Measurements from ENCODE around the gene PSMF1. TPM values are rescaled to one million over a fixed set of nuclear protein-coding genes. Genes with fewer than 3 reads are reported as not detected.

Gene PSMF1
- total and polyA plus RNA-seq, 9 donors: 33.4 to 163 (median 127) TPM

DNA sequence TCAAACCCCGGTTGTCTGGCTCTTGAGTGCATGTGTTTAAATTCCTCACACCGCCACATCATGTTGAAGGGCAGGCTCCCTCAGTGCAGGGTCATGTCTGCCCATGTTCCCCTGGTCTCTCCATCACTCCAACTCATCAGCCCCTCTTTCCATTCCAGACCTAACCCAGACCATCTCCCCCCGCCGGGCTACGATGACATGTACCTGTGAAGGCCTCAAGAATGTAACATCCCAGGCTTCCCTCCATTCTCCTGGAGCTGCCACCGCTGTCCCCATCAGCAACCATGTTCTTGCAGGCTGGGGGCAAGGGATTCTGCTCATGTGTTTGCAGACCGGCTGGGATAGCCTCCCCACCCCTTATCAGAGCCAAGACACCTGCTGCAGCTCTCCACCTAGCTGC is 46.5 kb downstream of the PSMF1 start:
- Histone ChIP-seq H3K4me1 (ENCODE audit: insufficient read depth) (no peaks in the 10 kb centered on the region), H3K9me3 (no peaks in the 10 kb centered on the region), H3K36me3 (no peaks in the 10 kb centered on the region), H3K27ac (no peak overlapping the region), H3K4me3 (no peak overlapping the region), H3K27me3 (no peaks in the 10 kb centered on the region)
- WGBS, 3 donors: 86 to 94% (median 88%) methylated on average over 7 of the region's 7 CpGs
- DNase-seq: no peak
- TF ChIP-seq EP300 (IDR thresholded peaks at IDR 0.05): no peak
- TF ChIP-seq, protein P1, sequence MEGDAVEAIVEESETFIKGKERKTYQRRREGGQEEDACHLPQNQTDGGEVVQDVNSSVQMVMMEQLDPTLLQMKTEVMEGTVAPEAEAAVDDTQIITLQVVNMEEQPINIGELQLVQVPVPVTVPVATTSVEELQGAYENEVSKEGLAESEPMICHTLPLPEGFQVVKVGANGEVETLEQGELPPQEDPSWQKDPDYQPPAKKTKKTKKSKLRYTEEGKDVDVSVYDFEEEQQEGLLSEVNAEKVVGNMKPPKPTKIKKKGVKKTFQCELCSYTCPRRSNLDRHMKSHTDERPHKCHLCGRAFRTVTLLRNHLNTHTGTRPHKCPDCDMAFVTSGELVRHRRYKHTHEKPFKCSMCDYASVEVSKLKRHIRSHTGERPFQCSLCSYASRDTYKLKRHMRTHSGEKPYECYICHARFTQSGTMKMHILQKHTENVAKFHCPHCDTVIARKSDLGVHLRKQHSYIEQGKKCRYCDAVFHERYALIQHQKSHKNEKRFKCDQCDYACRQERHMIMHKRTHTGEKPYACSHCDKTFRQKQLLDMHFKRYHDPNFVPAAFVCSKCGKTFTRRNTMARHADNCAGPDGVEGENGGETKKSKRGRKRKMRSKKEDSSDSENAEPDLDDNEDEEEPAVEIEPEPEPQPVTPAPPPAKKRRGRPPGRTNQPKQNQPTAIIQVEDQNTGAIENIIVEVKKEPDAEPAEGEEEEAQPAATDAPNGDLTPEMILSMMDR (IDR thresholded peaks at IDR 0.05): no peak
- no peak for TF ChIP-seq POLR2A (IDR thresholded peaks at IDR 0.05)
- intact Hi-C loops (cut with DNase I): loop anchor here in 1 of 4 donors (5.0 kb wide), 1 partner anchor 77 kb away; no protein-coding TSS in a partner anchor

DNA sequence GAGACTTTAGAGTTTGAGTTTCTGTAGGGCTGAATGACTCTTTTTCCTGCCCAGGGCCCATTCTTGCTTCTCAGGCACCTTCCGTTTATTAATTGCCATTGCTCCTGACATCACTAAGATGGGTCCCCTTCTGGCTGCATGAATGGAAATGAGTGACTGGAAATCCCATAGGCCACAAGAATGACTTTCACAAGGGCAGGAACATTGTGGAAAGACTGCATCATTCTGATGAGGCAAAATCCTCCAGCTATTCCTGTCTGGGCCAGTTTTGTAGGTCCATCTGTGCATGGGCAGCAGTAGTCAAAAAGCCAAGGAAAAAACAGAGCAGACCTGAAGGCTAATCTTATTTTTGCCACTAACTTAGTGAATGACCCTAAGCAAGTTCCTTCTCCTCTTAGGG is 47.1 kb downstream of the PSMF1 start:
- H3K4me1 ChIP-seq (ENCODE audit: insufficient read depth): no peaks in the 10 kb centered on the region
- no peaks in the 10 kb centered on the region for H3K36me3 ChIP-seq
- H3K9me3 ChIP-seq: no peaks in the 10 kb centered on the region
- H3K27ac ChIP-seq: no peak overlapping the region
- 88 to 95% (median 94%) methylated on average over 1 of the region's 1 CpG for WGBS, 3 donors
- no peaks in the 10 kb centered on the region for H3K27me3 ChIP-seq
- TF ChIP-seq, protein P1 (IDR thresholded peaks at IDR 0.05): no peak
- no peak for TF ChIP-seq POLR2A (IDR thresholded peaks at IDR 0.05)
- no peak for TF ChIP-seq EP300 (IDR thresholded peaks at IDR 0.05)
- intact Hi-C loops (cut with DNase I): no loop called here
- no peak overlapping the region for H3K4me3 ChIP-seq
- DNase-seq: no peak

DNA sequence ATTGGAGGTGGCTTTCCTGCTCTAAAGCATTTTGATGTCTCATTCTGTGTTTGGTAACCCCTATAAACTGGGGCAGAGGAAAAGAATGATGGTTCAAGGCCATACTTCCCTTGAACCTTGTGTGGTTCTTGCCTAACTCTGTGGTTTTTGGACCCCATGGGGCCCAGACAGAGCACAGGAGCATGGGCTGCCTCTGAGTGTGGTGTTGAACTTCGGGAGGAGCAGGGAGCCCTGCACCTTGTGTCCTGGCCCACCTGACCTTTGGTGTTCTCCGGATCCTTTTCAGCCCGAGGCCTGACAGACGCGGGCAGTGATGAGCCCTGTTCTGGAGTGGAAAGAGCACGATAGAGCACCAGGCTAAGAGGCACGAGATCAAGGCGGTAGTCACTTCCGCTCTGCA is 47.5 kb downstream of the PSMF1 start:
- no peak overlapping the region for H3K4me3 ChIP-seq
- intact Hi-C loops (cut with DNase I): no loop called here
- no peaks in the 10 kb centered on the region for H3K27me3 ChIP-seq
- no peaks in the 10 kb centered on the region for H3K9me3 ChIP-seq
- DNase-seq: no peak
- H3K27ac ChIP-seq: no peak overlapping the region
- TF ChIP-seq POLR2A (IDR thresholded peaks at IDR 0.05): no peak
- no peak for TF ChIP-seq EP300 (IDR thresholded peaks at IDR 0.05)
- TF ChIP-seq, protein P1 (IDR thresholded peaks at IDR 0.05): no peak
- no peaks in the 10 kb centered on the region for H3K4me1 ChIP-seq (ENCODE audit: insufficient read depth)
- H3K36me3 ChIP-seq: no peaks in the 10 kb centered on the region
- WGBS, 3 donors: 95 to 96% (median 95%) methylated on average over 9 of the region's 9 CpGs

DNA sequence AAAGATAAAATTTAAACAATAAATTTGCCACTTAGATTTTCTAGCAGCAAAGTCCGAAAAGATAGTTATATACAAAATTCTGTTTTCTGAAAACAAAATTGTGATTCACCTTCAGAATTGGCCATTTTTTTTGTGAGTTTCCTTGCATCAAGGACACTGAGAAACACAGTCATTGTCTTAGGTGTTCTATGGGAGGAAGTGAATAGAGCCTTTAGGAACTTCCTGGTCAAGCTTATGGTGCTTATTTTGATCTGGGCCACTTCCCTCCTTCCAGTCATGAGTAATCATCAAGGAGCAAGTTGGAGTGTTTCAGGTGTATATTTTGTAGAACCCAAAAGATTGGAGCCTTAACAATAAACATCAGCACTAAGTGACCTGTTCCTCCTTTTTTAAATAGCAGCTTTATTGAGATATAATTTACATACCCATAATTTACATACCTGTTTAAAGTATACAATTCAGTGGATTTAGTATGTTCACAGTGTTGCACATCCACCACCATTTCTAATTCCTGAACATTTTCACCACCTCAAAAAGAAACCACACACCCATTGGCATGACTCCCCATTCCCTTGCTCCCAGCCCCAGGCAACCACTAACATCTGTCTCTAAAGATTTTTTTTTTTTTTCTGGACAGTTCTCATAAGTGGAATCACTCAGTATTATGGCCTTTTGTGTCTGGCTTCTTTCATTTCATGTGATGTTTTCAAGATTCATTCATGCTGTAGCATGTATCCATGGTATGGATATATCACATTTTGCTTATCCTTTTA is 48.7 kb downstream of the PSMF1 start:
- intact Hi-C loops (cut with DNase I): no loop called here
- Histone ChIP-seq H3K27me3 (no peaks in the 10 kb centered on the region), H3K27ac (no peak overlapping the region), H3K9me3 (no peaks in the 10 kb centered on the region), H3K4me1 (ENCODE audit: insufficient read depth) (no peaks in the 10 kb centered on the region), H3K4me3 (no peak overlapping the region), H3K36me3 (no peaks in the 10 kb centered on the region)
- DNase-seq: no peak
- TF ChIP-seq EP300 (IDR thresholded peaks at IDR 0.05): no peak
- TF ChIP-seq, protein P1 (IDR thresholded peaks at IDR 0.05): no peak
- no peak for TF ChIP-seq POLR2A (IDR thresholded peaks at IDR 0.05)
- 91 to 94% (median 92%) methylated on average over 1 of the region's 1 CpG for WGBS, 3 donors

All from ovary (tissue), 9 donors.